GM18951 (cell line): ENCODE results near the gene RGS10.

Source experiments
- POLR2A ChIP-seq: IDR thresholded peaks from 4 replicates; pipeline ENCODE4 v1.6.1; 2011; ENCODE audit warnings: mild to moderate bottlenecking; ENCODE audit not compliant: insufficient read length, insufficient read depth; ENCODE audit errors: extremely low read depth
- in situ Hi-C: fragments of 300-500 bp; cut with MboI; formaldehyde crosslinking; loops from one replicate; pipeline ENCODE4 v1.12.0; 2022; ENCODE audit warnings: low sequenced_read_pairs, mixed read lengths, inconsistent platforms; ENCODE audit not compliant: unreplicated experiment

RGS10 gene

GRCh38 chr10:119503821-119504220 lies 38.7 kb downstream of the RGS10 start:
- no peak for TF ChIP-seq POLR2A
- in situ Hi-C loops, result no loop called here

GRCh38 chr10:119502618-119503155 lies 39.8 kb downstream of the RGS10 start:
- TF ChIP-seq POLR2A, result no peak
- in situ Hi-C loops, result no loop called here

GRCh38 chr10:119502209-119502608 lies 40.3 kb downstream of the RGS10 start:
- in situ Hi-C loops, result no loop called here
- TF ChIP-seq POLR2A, result no peak

- TF ChIP-seq POLR2A, result no peak
- in situ Hi-C loops, result no loop called here
Observed at GRCh38 chr10:119501690-119502089, 40.8 kb downstream of the RGS10 start.

GRCh38 chr10:119500821-119501220 lies 41.7 kb downstream of the RGS10 start:
- TF ChIP-seq POLR2A, result no peak
- in situ Hi-C loops, result no loop called here

- no peak for TF ChIP-seq POLR2A
- in situ Hi-C loops, result no loop called here
Observed at GRCh38 chr10:119500123-119500795, 42.3 kb downstream of the RGS10 start.

GRCh38 chr10:119499677-119500002 lies 42.9 kb downstream of the RGS10 start:
- in situ Hi-C loops, result no loop called here

GRCh38 chr10:119498889-119499676 lies 43.4 kb downstream of the RGS10 start:
- in situ Hi-C loops, result no loop called here
- TF ChIP-seq POLR2A, result no peak

More at GRCh38 chr10:119499677-119500002, 42.9 kb downstream of the RGS10 start:
- no peak for TF ChIP-seq POLR2A

GRCh38 chr10:119497243-119497642 lies 45.3 kb downstream of the RGS10 start:
- in situ Hi-C loops, result no loop called here

GRCh38 chr10:119496273-119496672 lies 46.2 kb downstream of the RGS10 start:
- in situ Hi-C loops, result no loop called here
- no peak for TF ChIP-seq POLR2A

More at GRCh38 chr10:119497243-119497642, 45.3 kb downstream of the RGS10 start:
- no peak for TF ChIP-seq POLR2A

GRCh38 chr10:119495545-119495944 lies 47.0 kb downstream of the RGS10 start:
- in situ Hi-C loops, result no loop called here
- TF ChIP-seq POLR2A, result no peak

GRCh38 chr10:119495021-119495505 lies 47.5 kb downstream of the RGS10 start:
- no peak for TF ChIP-seq POLR2A
- in situ Hi-C loops, result no loop called here

- no peak for TF ChIP-seq POLR2A
- in situ Hi-C loops, result no loop called here
Observed at GRCh38 chr10:119494236-119495020, 48.1 kb downstream of the RGS10 start.

GRCh38 chr10:119493155-119493554 lies 49.4 kb downstream of the RGS10 start:
- no peak for TF ChIP-seq POLR2A
- in situ Hi-C loops, result no loop called here
